Stimulated activated CD4-positive, alpha-beta T cell treated with anti-CD3 and anti-CD28 coated beads, Interleukin-4, amount 100 ng/mL, for 48 hours (primary cell): ENCODE results near the gene BICC1.

ENCODE experiments used
- DNase-seq, 2 donors: peaks; one replicate each; pipeline ENCODE4 v3.0.0-alpha.2; 2020; ENCODE audit warnings: low read depth in 2 of 2

Gene BICC1

DNA sequence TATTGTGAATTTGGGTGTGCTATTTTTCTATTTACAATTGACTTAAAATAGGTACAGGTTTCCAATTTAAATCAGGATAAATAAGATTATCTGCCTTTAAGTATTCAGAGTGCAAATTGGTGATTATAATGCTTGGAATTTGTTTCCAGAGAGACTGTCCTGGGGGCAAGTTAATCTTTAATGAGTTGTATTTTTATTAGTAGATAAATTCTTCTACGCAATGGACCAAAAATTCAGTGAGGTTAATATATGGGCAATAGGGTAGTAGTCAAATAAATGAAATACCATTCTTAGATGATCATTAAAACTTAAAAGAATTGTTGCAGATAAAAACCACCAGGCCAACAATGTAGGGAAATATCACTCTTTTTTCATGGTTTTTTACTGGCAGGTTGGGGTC lies 3.4 kb downstream of the BICC1 start:
- DNase-seq: no peak

DNA sequence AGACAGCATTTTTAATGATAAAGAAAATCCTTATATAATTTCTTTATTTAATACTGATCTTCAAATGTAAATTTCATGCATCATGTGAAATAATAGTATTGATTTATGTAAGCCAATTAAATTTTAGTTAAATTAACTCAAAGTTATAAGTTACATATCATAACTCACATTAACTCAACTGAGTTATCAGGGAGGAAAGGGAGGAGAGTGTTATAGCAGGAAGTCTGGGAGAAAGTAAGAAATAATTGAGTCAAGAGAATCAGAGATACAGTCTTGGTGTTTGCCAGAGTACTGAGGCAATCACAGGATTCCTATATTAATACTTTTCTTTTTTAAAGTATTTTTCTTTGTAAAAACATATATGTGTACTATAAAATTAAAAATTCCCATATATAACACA lies 4.0 kb downstream of the BICC1 start:
- no peak for DNase-seq

DNA sequence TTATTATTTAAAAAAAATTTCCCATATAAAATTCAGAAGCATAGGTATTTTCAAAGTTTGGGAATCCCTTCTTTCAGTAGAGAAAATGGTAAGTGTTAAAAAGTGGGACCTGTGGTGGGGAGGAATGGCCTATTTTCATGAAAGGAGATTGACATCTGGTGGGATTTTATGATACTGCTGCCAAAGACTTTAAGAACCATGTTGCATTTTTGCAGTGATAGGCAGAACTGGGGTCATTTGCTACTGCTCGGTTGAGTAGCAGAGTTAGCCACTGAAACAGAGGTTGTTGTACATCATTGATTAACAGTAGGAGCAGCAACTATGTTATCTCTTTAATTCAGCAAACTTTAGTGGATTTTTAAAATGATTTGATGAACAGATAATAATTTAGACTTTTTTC lies 4.4 kb downstream of the BICC1 start:
- DNase-seq: no peak

DNA sequence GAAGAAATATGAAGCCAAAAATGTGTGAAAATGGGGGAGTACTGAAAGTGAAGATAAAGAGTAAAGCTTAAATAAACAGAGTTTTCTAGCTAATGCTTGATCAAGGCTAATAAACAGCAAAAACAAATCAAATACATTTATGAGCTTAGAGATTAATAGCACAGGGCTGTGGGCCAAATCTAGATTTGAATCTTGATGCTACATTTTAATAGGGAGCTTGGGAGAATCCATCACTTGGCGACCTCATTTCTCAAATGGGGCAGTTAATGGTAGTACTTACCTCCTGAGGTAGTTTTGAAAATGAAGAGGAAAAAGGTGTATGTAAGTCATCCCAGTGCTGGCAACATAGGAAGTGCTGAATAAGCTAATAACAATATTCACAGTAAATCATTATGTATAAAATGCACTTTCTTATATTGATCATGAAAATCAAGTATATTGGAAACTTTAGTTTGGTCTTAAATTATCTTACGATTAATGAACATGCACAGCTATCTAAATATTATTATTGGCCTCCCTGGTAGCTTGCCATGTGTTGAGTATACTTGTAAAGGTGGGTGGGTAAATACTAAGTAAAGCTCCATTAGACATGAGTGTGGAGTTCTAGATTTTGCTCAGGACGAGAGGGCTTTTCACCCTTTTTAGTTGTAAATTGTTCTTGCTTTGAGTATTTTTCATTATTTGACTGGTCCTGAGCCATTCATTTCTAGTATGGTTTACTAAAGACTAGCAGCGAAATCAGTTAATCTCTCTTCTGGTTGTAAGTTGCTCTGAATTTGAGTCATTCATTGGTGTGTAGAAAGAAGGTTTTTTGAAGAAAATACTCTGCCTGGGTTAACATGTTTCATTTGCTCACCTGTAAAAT lies 5.1 kb downstream of the BICC1 start:
- DNase-seq: no peak

DNA sequence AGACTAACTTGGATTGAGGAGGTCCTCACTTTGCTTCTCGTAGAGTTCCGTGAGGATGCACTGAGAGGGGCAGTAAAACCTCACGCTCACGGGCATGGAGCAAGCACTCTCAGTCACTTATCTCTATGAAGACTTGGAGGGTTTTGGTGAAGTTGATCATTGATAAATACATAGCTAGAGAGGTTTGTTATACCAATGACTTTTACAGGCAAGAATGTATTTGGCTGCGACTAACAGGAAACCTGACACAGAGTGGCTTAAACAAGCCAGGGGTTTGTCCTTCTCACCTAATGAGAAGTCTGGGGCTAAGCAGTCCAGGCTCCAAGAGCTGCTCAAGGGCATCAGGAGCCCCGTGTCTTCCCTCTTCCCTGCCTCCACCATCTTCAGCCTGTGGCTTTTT lies 6.1 kb downstream of the BICC1 start:
- DNase-seq: no peak

DNA sequence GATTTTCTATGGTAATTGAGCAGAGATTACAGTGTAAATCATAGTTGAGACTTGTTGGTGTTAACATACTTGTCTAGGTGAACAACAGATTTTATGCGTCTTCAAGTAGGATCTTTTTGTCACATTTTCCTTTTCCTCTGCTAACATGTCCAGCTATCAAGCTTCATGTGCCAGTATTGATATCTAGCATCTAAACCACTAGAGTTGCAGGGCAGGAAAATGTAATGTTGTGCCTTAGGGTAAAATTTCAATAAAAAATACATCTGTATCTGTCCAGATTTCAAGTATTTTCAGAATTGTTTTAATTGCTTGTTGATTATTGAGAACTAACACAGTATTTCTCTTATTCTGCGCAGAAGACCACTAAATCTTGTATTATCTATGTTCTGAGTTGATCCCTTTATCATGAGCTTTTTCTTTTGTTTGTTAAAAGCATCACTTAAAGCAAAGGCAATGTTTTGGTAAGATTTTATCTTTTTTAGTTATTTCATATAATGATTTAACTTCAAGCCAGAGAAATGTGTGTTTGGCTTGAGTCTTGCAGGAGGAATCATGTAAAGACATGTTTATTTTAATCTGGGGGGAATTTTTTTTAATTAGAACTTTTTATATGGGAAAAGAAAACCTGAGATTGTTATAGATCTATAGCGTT lies 16.5 kb downstream of the BICC1 start:
- no peak for DNase-seq

DNA sequence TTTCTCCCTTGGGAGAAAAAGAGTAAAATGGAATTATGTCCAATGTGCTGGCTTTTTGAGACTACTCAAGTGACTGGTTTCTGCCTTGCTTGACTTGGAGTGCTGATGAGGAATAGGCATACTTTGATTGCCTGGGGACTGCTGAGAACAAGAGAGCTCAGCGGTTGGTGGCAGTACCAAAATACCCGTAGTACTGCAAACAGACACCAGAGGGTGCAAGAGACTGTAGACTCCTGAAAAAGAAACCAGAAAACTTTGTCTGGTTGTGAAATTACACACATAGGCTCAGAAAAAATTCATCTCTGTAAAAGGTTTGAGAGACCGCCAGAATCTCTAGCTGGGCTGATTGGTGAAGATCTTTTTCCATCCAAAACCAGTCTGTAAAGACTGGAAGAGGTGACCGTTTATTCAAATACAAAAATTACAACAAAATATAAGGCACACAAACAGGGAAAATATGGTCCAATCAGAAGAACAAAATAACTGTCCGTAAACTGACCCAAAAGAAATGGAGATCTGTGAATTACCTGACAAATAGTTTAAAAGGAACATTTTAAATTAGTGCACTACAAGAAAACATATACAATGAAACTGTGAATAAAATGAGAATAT lies 18.5 kb downstream of the BICC1 start:
- DNase-seq: peak; percentile 40 to 45

DNA sequence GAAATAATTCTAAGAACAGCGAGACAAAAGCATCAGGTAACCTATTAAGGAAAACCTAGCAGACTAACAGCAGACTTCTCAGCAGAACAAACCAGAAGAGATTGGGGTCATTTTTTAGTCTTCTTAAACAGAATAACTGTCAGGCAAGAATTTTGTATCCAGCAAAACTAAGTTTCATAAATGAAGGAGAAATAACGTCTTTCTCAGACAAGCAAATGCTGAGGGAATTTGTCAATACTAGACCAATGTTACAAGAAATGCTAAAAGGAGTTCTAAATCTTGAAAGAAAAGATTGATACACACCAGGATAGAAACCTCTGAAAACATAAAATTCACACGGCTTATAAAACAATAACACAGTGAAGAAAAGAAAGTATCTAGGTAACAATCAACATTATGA lies 22.6 kb downstream of the BICC1 start:
- DNase-seq: no peak

DNA sequence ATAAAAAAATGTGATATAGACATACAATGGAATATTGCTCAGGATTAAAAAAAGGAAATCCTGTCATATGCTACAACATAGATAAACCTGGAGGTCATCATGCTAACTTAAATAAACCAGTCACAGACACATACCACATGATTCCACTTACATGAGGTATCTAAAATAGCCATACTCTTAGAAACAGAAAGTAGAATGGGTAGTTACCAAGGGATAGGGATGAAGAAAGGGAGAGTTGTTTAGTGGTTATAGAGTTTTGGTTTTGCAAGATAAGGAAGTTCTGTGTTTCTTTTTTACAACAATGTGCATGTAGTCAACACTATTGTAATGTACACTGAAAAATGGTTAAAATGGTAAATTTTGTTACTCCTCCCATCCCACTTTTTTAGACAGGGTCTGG lies 30.5 kb downstream of the BICC1 start:
- DNase-seq: no peak

DNA sequence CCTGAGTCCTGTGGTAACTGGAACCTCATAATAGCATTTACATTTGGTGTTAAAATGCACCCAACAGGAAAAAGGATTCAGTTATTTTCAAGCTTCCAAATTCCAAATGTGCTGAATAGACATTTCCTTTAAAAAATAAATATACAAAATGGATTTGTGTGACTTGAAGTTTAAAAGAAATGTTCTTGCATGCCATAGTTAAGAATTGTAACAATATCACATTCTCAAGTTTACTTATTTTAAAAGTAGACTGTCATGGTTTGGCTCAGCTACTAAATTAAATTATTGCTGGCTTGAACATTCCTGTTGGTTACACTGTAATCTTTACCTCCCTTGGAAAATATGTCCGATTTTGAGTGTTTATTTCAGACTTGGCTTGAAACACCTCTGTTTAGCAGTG lies 31.5 kb downstream of the BICC1 start:
- DNase-seq: no peak

DNA sequence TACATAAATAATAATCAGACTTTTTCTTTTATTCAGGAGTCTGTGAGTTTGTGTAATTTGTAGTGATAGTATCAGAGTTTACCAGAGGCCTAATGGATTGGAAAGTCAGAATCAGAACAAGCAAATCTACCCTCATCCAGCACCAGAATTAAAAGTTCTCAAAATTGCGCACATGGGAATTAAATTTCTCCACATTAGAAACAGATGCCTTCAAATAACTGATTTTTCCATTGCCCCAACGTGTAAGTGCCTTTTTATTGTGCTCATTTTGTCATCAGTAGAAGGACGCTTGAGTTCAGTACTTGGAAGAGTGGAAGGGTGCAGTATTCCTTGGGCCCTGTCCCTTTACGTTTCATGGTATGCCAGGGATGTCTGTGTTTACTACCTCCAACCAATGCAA lies 32.8 kb downstream of the BICC1 start:
- DNase-seq: no peak

DNA sequence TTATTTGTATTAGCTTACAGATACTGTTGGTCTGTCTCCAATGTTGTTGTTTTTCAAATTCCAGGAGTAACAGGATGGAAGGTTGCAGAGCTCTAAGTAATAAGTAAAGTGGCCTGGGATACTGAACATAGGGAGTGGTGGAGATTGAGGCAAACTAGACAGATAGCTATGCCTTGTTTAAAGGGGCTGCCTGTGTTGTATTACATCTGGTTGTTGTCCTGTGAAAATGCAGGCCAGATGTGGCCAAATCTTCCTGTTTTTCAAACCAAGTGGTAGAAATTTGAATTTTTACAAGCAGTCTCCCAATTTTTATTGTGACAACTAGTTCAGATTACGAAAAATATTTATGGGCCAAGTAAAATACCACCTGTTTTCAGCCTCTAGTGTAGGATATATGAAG lies 33.5 kb downstream of the BICC1 start:
- no peak for DNase-seq

DNA sequence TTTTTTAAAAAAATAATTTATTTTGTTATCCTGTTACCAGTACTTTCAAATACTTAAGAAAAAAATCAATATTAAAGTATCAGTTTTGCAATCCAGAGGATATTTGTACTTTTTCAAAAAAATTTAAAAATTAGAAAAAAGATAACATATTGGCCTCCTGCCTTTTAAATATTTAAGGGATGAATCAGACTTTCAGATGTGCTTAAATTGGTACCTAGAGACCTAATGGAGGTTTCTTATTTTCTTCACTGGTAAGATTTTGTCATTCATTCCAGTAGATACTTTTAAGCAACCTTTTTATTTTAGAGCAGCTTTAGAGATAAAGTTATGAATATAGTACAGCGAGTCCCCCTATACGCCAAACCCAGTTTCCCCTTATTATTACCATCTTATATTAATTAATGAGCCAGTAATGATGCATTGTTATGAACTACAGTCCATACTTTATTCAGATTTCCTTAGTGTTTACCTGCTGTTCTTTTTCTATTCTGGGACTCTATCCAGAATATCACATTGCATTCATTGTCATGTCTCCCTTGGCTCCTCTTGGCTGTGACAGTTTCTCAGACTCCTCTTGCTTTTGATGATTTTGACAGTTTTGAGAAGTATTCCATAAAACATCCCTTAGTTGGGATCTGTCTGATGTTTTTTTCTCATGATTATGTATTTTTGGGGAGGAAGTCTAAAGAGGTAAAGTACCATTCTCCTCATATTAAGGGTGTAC lies 34.2 kb downstream of the BICC1 start:
- no peak for DNase-seq

DNA sequence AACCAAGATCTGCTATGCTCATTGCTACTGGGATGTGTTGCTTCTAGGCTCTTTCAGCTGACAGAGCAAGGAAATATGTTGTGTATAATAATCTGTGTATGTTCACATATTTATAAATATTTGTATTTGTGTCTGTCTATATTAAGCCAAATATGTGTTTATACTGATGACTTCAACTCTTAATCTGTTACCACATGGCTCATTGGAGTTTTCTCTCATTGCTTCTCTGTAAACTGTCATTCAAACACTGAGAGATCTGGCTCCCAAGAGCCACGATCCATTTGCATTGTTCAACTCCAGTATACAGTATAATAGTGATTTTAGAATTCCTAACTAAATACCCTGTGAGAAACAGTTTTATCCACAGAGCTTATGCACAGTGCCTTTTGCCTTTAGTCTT lies 35.3 kb downstream of the BICC1 start:
- DNase-seq: no peak

DNA sequence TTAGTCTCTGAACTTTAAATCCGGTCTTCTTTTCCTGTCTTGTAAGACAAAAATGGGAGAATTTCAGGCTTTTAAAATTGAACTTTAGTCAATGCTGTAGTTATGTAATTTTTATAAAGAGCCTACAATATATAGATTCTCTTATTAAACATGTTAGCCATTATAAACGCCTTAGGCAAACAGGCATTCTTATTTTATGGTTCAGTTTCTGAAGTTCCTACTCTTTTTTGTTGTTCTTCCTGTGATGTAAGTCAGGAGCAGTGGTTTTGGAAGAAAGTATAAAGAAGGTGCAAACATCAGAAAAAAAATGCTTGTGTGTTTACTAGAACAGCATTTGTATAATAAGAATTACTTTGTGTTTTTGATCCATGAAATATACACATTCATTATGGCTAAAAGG lies 41.6 kb downstream of the BICC1 start:
- no peak for DNase-seq

DNA sequence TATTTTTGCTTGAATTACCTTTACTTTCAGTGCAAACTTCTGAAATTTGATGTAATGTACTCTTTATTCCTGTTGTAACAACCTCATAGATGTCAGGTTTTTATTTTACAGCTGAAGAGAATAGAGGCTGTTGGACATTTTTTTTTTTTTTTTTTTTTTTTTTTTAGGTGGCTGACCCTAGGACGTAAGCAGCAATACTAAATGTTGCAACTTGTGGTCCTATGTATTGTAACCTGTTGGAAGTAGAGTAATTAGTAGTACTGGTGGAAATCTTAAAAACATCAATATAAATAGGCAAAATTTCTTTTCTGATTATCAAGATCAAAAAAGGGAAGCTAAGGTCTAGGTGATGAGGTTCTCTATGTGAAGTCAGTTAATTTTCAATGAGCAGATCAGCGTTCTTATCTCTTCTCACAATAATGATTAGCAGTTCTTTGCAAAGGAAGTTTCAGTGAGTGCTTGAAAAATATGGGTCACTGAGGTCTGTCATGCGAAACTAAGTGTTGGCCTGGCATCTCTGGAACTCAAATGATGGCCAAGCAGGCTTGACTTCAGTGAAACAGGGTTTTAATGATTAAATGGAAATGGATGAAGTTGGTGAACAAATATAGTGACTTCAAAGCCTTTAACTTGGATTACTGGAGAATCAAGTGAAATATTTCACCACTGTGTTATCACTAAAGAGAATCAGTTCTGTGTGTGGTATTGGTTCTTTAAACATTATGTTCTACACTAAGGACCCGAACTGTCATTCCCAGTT lies 42.7 kb downstream of the BICC1 start:
- DNase-seq: no peak

DNA sequence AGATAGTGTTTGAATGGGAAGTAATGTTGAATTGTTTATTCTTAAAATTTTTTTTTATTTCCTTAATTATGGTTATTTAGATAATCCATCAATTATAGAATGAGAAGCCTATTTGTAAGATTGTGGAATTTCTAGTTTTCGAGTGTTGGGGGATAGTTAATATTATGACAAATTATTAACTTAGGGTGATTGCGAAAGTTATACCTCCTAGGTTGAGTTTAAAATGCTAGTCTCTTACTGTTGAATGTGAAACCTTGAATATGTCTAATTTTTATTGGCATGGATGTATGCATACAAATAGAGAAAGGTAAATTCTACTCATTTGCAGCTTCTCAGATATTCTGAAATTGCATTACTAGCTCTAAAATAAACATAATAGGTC lies 43.2 kb downstream of the BICC1 start:
- DNase-seq: no peak

DNA sequence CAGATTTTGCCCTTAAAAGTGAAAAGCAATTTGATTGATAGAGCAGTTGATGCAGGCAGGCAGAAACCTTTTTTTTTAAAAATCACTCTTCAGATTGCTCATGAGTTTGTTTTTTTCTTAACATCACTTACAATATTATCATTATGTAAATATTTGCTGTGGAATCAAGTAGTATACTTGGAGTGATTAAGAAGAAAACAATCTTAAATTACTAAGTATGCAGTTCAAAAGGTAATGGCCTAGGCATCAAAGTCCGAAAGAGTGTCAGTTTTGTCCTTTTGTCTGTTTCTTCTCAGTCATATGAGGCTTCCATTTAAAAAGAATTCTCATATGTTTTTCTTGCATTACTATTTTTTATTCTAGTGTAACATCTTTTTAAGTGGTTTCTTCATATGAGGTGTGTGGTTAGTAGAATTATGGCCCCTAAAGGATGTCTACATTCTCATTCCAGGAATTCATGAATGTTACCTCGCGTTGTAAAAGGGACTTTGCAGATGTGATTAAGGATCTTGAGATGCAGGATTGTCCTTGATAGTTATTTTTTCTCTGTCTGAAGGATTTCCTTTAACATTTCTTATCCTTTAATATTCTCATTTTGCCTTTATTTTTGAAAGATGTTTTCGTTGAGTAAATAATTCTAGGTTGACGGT lies 44.0 kb downstream of the BICC1 start:
- DNase-seq: no peak

DNA sequence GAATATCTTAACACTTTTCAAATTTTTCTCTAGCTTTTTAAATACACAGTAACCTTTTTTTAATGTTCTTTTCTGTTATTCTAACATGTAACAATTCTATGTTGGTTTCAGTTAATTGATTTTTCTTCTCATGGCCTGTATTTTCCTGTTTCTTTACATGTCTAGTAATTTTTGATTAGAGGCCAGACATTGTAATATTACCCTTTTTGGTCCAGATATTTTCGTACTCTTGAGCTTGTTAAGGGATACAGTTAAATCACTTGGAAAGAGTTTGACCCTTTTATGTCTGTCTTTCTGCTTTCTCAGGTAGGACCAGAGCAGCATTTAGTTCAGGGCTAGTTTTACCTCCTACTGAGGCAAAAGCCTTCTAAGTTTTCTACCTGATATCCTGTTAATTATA lies 45.0 kb downstream of the BICC1 start:
- no peak for DNase-seq

DNA sequence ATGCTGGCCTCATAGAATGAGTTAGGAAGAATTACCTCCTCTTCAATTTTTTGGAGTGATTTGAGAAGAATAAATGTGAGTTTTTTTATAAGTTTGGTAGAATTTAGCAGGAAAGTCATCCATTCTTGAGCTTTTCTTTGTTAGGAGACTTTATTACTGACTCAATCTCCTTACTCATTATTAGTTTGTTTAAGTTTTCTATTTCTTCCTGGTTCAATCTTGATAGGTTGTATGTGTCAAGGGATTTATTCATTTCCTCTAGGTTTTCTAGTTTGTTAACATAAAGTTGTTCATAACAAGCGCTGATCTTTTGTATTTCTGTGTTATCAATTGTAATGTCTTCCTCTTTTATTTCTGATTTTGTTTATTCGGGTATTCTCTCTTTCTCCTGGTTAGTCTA lies 47.4 kb downstream of the BICC1 start:
- no peak for DNase-seq

DNA sequence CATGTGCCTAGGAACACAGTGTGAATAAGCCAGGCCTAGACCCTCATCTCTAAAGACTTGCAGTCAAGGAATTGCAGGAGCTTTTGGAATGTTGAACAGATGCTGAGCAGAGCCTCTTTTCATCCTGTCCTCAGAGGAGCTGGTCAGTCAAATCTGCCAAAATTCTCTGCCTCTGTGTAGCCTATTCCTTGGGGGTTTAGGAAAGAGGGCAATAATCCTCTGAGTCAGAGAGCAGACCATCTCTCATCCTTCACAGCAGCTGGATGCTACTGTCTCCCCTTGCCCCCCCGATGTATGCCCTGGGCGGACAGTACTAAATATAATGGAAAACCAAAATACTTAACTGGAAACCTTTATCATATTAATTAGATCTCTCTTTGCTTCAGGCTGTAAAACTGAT lies 52.6 kb downstream of the BICC1 start:
- no peak for DNase-seq
